ENCODE results near the gene BCAS2.
A peak's percentile ranks its signal among the peaks of the same experiment; 100 is the strongest.
"Not testable (repeated sequence)": the region's sequence is repeated elsewhere in the genome, so short reads cannot be mapped to it uniquely, and the experiment has no call there.

Gene BCAS2

GRCh38 chr1:114581335-114582287 is at the start of gene BCAS2:
Gene BCAS2, minus strand, starts transcription at chr1:114581615. Its CDS starts 24 bp downstream, at chr1:114581591.
- DNase-seq (ENCODE audit: low read depth in 2 of 2): peak; percentile 85 to 90

- no peak for DNase-seq (ENCODE audit: low read depth in 2 of 2)
Measured at GRCh38 chr1:114627107-114627506, 45.7 kb upstream of the BCAS2 start.

- no peak for DNase-seq (ENCODE audit: low read depth in 2 of 2)
Measured at GRCh38 chr1:114623364-114623763, 41.9 kb upstream of the BCAS2 start.

DNA sequence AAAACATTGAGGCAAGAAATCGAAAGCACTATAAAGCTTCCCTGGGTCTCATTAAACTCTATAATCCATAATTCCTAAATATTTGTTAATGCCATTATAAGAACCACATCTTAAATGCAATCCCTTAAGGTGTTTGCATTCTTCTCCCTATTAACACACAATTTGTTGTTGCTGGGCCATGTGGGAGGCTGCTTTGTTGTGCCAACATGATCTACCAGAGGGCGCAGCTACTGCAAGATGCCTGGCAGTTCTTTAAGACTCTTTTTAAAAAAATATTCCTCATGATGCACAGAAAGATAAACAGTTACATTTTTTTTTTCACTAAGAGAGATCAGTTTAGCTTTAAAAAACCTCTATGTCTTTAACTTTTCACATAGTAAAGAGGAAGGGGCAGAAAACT is 39.0 kb upstream of the BCAS2 start:
- no peak for DNase-seq (ENCODE audit: low read depth in 2 of 2)

GRCh38 chr1:114618606-114619005 is 37.2 kb upstream of the BCAS2 start:
- DNase-seq (ENCODE audit: low read depth in 2 of 2): no peak

DNA sequence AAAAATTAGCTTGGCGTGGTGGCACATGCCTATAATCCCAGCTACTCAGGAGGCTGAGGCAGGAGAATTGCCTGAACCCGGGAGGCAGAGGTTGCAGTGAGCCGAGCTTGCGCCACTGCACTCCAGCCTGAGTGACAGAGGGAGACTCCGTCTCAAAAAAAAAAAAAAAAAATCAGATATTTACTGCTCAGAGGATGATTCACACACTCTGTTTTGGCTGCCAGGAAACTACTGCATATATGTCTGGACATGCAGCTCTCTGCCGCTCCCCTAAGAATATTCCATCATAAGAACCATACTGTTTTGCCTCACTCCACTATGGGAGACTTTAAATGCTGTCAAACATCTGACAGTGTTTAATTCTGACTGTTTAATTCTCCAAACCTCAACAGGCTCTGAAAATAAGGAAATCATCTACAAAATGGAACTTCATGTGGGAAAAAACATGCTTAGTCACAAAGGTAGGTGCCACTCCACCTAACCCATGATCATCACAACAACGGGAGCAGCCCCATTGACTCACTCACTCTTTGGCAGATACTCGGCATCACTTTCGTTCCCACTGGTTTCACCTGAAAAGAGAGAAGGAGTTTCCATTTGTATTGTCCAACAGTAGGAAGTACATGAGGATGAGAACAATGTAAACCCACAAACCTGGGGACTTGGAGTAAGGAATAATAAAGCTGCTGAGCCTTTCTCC is 29.3 kb upstream of the BCAS2 start:
- no peak for DNase-seq (ENCODE audit: low read depth in 2 of 2)

DNA sequence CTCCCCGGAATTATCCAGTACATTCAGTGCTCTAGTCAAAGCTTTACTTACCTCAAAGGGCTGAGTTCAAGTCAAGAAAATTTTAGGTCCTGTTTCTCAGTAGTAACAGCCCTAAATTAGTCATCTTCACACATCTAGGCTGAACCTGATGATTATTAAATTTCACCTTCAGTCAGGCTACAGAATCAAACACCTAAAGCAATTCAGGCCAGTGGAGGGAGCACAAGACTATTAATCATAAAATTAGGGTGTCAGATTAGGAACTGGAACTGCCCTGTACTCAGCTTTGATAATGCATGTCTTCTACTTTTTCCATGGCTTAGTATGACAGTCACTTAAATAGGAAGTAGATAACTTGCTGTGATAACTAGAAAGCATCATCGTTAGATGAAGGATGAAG is 28.4 kb upstream of the BCAS2 start:
- DNase-seq (ENCODE audit: low read depth in 2 of 2): no peak

- no peak for DNase-seq (ENCODE audit: low read depth in 2 of 2)
Measured at GRCh38 chr1:114609026-114609425, 27.6 kb upstream of the BCAS2 start.

- no peak for DNase-seq (ENCODE audit: low read depth in 2 of 2)
Measured at GRCh38 chr1:114607223-114607622, 25.8 kb upstream of the BCAS2 start.

DNA sequence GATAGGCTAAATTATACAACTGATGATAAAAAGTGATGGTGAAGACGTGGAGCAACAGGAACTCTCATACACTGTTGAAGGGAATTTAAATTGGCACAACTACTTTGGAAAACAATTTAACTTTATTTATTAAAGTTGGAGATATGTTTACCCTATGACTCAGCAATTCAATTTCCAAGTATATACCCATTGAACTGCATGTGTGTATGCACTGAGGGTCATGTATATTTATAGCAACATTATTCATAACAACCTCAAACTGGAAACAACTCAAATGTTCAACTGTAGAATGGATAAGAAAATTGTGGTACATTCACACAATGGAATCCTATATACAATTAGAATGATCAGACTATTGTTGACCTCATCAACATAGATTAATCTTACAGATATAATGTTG is 16.5 kb upstream of the BCAS2 start:
- no peak for DNase-seq (ENCODE audit: low read depth in 2 of 2)

DNA sequence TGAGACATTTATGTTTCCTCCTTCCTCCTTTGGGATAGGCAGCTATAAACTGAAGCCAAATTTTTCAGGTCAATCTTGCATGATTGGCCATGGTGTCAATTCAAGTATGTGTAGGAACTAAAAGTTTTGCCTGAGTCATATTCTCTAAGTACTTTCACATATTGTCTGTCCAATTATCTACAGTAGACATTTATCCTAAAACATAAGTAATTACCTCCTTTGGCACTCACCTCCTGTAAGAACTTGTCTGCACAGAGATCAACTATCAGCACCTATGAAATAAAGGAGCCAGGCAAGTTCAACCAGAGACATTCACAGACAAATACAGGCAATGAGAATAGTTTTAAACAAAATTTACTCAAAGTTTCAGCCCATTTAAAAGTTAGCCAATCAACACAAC is 14.2 kb upstream of the BCAS2 start:
- no peak for DNase-seq (ENCODE audit: low read depth in 2 of 2)

- DNase-seq (ENCODE audit: low read depth in 2 of 2): no peak
Measured at GRCh38 chr1:114594046-114594445, 12.6 kb upstream of the BCAS2 start.

GRCh38 chr1:114589122-114589521 is 7.7 kb upstream of the BCAS2 start:
- no peak for DNase-seq (ENCODE audit: low read depth in 2 of 2)

DNA sequence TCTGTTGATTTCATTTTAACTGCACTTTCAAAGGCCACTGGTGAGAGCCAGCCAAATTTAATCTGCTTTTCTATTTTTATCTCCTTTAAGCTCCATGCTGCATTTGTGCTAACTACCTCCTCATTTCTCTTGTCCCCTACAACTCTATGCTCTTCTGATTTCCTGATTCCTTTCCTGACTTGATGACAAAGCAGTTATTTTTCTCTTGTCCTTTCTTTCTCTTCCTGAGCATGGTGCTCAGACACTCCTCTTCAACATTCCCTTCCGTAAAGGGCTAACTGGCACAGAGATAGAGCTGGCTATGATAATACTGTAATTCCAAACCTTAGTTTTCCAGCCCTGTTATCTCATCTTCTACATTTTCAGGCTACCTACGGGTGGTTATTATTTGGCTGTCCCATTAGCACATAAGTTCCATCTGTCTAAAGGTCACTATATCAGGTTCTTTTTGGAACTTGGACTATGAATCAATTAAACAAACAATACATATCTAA is 6.8 kb upstream of the BCAS2 start:
- DNase-seq (ENCODE audit: low read depth in 2 of 2): no peak

- no peak for DNase-seq (ENCODE audit: low read depth in 2 of 2)
Measured at GRCh38 chr1:114587203-114587991, 6.0 kb upstream of the BCAS2 start.

DNA sequence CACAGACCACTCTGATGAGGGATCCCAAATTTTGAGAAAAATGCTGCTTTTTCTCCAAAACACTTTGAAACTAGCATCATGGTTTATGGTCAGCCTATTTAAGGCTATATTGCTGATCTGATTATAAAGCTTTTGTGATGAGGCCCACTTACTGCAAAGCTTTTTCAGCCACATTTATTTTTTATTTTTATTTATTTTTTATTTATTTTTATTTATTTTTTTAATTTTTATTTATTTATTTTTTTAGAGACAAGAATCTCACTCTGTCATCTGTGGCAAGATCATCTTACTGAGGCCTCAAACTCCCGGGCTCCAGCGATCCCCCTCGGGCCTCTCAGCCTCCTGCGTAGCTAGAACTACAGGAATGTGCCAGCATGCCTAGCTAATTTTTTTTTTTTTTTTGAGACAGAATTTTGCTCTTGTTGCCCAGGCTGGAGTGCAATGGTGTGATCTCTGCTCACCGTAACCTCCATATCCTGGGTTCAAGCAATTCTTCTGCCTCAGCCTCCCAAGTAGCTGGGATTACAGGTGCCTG is 5.2 kb upstream of the BCAS2 start:
- no peak for DNase-seq (ENCODE audit: low read depth in 2 of 2)

GRCh38 chr1:114585231-114585630 is 3.8 kb upstream of the BCAS2 start:
- no peak for DNase-seq (ENCODE audit: low read depth in 2 of 2)

DNA sequence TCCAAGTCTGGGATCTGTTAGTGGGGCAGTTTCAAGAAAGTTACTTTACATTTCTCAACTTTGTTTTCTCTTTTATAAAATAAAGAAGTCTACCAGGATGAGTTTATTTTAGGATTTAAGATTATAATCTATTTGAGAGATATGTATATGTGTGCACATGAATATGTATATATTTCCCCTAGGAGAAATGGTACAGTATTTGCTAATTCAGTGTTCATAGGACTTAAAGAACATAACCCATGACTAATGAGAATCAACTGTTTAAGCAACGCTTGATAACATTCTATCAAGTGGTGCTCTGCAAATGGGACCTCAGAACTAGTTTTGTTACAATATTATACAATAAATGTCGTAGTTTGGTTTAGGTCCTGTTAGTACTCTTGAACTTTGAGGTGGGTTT is 7.0 kb downstream of the BCAS2 start:
- no peak for DNase-seq (ENCODE audit: low read depth in 2 of 2)

- DNase-seq (ENCODE audit: low read depth in 2 of 2): no peak
Measured at GRCh38 chr1:114564141-114564540, 17.3 kb downstream of the BCAS2 start.

GRCh38 chr1:114562978-114563510 is 18.4 kb downstream of the BCAS2 start:
- DNase-seq (ENCODE audit: low read depth in 2 of 2): not testable (repeated sequence)

GRCh38 chr1:114561333-114561732 is 20.1 kb downstream of the BCAS2 start:
- DNase-seq (ENCODE audit: low read depth in 2 of 2): no peak

Measured in stimulated activated CD4-positive, alpha-beta T cell treated with anti-CD3 and anti-CD28 coated beads, Interleukin-4, amount 100 ng/mL, for 48 hours (primary cell).